Right hindlimb (tissue), 1 donor: Measurements from ENCODE around the gene GPR39.
A peak's percentile ranks its signal among the peaks of the same experiment; 100 is the strongest.

Experiments used
- DNase-seq: peaks from one replicate; pipeline ENCODE4 v3.0.0-alpha.2; 2018

Gene GPR39

GRCh38 chr2:132415256-132415914 lies 1.2 kb upstream of the GPR39 start:
- DNase-seq: no peak

GRCh38 chr2:132415915-132416722 lies 486 bp upstream of the GPR39 start:
- peak; percentile 73 for DNase-seq

GRCh38 chr2:132417430-132418035 lies 928 bp downstream of the GPR39 start:
- no peak for DNase-seq

GRCh38 chr2:132419235-132419634 lies 2.6 kb downstream of the GPR39 start:
- DNase-seq: no peak

GRCh38 chr2:132419941-132420340 lies 3.3 kb downstream of the GPR39 start:
- no peak for DNase-seq

GRCh38 chr2:132420816-132421805 lies 4.5 kb downstream of the GPR39 start:
- no peak for DNase-seq

GRCh38 chr2:132422736-132423135 lies 6.1 kb downstream of the GPR39 start:
- no peak for DNase-seq

- no peak for DNase-seq
These were observed 8.0 kb downstream of the GPR39 start for GRCh38 chr2:132424526-132425121.

GRCh38 chr2:132426033-132426432 lies 9.4 kb downstream of the GPR39 start:
- DNase-seq: no peak

- DNase-seq: no peak
These were observed 10.1 kb downstream of the GPR39 start for GRCh38 chr2:132426656-132427055.

- no peak for DNase-seq
These were observed 12.7 kb downstream of the GPR39 start for GRCh38 chr2:132429351-132429750.

GRCh38 chr2:132429941-132430573 lies 13.5 kb downstream of the GPR39 start:
- no peak for DNase-seq

GRCh38 chr2:132430895-132431294 lies 14.3 kb downstream of the GPR39 start:
- no peak for DNase-seq

- no peak for DNase-seq
These were observed 21.5 kb downstream of the GPR39 start for GRCh38 chr2:132437852-132438669.

- no peak for DNase-seq
These were observed 22.1 kb downstream of the GPR39 start for GRCh38 chr2:132438691-132439090.

- DNase-seq: no peak
These were observed 23.2 kb downstream of the GPR39 start for GRCh38 chr2:132439703-132440398.

- DNase-seq: no peak
These were observed 24.4 kb downstream of the GPR39 start for GRCh38 chr2:132441051-132441450.

- DNase-seq: no peak
These were observed 25.7 kb downstream of the GPR39 start for GRCh38 chr2:132442278-132442677.

GRCh38 chr2:132443106-132443505 lies 26.5 kb downstream of the GPR39 start:
- no peak for DNase-seq

- no peak for DNase-seq
These were observed 29.8 kb downstream of the GPR39 start for GRCh38 chr2:132446444-132446843.
